ENCODE results near the gene ALPK3. TPM values are rescaled to one million over a fixed set of nuclear protein-coding genes. Genes with fewer than 3 reads are reported as not detected.

Gene ALPK3
- total RNA-seq, 4 donors from 2014 or later = 0.18 to 7.0 (median 0.68) TPM

DNA sequence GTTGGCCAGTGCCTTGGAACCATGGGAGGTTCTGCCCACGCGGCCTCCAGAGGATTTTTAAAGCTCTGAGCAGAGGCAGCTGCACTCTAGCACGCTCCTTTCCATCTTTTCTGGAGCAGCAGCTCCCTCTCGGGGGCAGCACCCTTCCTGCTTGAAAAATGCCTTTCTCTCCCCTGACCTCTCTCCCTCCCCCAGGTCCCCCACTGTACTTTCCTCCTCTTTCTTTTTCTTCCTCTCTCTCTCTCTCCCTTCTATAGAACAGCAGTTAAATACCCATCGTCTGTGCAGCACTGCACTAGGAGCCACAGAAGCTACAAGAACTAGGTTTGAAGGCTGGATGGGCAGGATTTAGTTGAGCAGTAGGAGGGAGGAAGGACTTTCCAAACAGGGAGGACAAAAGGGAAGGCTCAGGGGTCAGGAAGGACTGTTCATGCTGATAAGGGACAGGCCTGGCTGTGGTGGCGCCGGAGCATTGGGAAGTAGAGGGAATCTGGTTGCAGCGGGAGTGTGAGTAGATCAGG lies 4.4 kb downstream of the ALPK3 start:
- Histone ChIP-seq H3K4me1 (peaks cover 0 to 24% (median 0%) of the 10 kb centered on the region in 4 donors), H3K36me3 (no peaks in the 10 kb centered on the region), H3K4me3 (no peak overlapping the region), H3K9me3 (no peaks in the 10 kb centered on the region), H3K27me3 (no peaks in the 10 kb centered on the region), H3K27ac (no peak overlapping the region)
- DNase-seq = no peak
- no peak for TF ChIP-seq POLR2A (IDR thresholded peaks at IDR 0.05)
- TF ChIP-seq, protein P1, sequence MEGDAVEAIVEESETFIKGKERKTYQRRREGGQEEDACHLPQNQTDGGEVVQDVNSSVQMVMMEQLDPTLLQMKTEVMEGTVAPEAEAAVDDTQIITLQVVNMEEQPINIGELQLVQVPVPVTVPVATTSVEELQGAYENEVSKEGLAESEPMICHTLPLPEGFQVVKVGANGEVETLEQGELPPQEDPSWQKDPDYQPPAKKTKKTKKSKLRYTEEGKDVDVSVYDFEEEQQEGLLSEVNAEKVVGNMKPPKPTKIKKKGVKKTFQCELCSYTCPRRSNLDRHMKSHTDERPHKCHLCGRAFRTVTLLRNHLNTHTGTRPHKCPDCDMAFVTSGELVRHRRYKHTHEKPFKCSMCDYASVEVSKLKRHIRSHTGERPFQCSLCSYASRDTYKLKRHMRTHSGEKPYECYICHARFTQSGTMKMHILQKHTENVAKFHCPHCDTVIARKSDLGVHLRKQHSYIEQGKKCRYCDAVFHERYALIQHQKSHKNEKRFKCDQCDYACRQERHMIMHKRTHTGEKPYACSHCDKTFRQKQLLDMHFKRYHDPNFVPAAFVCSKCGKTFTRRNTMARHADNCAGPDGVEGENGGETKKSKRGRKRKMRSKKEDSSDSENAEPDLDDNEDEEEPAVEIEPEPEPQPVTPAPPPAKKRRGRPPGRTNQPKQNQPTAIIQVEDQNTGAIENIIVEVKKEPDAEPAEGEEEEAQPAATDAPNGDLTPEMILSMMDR (IDR thresholded peaks at IDR 0.05) = no peak

DNA sequence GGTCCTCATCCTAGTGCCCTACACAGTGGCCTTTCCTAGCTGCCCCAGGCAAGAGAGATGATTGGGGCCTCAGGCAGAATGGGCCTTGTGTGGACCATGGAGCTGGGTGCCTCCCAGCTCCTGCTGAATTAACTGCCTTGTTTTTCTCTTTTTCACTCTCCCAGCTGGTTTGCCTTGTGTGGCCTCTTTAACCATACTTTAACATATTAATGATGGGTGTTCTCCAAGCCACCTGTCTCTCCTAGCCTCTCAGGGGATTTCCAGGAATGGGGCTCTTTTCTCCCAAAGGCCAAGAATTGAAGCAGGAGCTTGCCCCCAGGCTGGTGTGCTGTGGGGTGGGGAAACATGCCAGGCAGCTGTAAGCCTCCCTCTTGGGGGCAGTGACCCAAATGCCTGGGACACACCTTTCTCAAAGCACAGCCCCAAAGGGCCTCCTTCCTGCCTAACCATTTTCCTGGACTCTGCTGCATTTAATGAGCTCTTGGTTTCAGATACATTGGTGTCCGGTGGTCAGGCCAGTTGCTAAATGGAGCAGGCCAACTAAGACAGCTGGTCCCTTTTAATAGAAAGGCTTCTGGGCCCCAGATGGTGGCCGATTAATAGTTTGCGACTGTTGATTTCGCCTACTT lies 5.6 kb downstream of the ALPK3 start:
- no peak overlapping the region for H3K4me3 ChIP-seq
- peaks cover 0 to 14% (median 0%) of the 10 kb centered on the region in 4 donors for H3K4me1 ChIP-seq
- TF ChIP-seq POLR2A (IDR thresholded peaks at IDR 0.05) = no peak
- TF ChIP-seq, protein P1 (IDR thresholded peaks at IDR 0.05) = no peak
- no peaks in the 10 kb centered on the region for H3K9me3 ChIP-seq
- no peak overlapping the region for H3K27ac ChIP-seq
- H3K27me3 ChIP-seq = no peaks in the 10 kb centered on the region
- no peaks in the 10 kb centered on the region for H3K36me3 ChIP-seq
- DNase-seq = no peak

DNA sequence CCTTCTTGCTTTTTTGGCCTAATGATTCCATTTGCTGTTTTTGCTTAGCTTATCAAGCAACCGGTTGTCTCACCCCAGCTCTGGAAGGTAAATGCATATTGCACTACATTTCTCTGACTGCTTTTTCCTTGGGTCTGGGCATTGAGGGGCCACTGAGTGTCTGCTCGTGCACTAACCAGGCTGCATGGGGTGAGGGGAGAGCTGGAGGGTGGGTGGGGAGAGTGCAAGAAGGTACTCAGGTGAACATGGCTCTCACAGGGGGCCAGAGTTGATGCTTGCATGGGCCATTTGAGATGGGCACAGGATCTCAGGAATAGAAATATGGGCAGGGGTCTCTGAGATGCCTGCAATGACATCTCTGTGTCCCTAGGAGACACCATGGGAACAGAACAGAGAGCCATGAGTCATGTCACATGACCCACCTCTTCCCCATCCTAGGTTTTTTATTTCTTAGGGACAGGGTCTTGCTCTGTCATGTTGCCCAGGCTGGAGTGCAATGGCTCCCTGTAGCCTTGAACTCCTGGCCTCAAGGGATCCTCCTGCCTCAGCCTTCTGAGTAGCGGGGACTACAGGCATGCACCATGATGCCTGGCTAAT lies 6.2 kb downstream of the ALPK3 start:
- H3K27ac ChIP-seq = peak overlapping the region in 1 of 4 donors; percentile 38
- no peaks in the 10 kb centered on the region for H3K36me3 ChIP-seq
- no peaks in the 10 kb centered on the region for H3K27me3 ChIP-seq
- TF ChIP-seq POLR2A (IDR thresholded peaks at IDR 0.05) = no peak
- TF ChIP-seq, protein P1 (IDR thresholded peaks at IDR 0.05) = no peak
- DNase-seq = no peak
- H3K9me3 ChIP-seq = no peaks in the 10 kb centered on the region
- H3K4me1 ChIP-seq = peaks cover 0 to 13% (median 0%) of the 10 kb centered on the region in 4 donors
- no peak overlapping the region for H3K4me3 ChIP-seq

DNA sequence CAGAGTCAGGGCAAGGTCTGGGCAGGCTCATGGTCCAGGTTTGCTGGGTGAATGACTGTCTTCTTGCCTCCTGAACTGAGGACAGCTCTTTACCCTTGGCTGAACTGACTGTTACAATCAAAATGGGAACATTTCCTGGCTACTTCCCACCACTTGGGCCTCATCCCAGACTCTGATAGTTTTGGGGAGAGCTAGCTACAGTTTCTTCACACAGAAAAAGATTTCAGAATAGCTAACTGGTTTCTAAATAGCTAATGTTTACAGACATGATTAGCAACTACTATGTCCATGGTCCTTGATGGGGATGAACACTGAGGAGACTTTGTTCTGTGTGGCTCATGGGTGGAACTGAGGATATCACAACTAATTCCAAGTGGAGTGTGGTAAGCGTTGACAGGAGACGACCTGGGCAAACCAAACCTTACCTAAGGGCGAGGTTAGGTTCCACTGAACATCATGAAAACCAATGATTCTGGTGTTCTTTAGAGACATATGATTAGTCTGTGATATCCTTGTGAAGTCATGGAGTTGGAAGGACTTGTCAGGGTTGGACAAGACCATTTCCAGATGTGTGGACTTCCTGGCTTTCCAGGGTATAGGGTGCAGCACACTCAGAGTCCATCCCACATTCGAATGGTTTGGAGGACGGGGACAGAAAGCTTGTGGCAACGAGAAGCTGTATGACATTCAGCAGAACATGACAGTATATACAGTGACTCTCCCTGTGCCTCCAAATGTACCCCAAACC lies 7.3 kb downstream of the ALPK3 start:
- H3K9me3 ChIP-seq = no peaks in the 10 kb centered on the region
- TF ChIP-seq, protein P1 (IDR thresholded peaks at IDR 0.05) = no peak
- TF ChIP-seq POLR2A (IDR thresholded peaks at IDR 0.05) = no peak
- no peak overlapping the region for H3K4me3 ChIP-seq
- H3K27me3 ChIP-seq = no peaks in the 10 kb centered on the region
- DNase-seq = no peak
- peaks cover 0 to 13% (median 0%) of the 10 kb centered on the region in 4 donors for H3K4me1 ChIP-seq
- H3K36me3 ChIP-seq = no peaks in the 10 kb centered on the region
- peak overlapping the region in 1 of 4 donors; percentile 38 for H3K27ac ChIP-seq

GRCh38 chr15:84826369-84826823 lies 9.2 kb downstream of the ALPK3 start:
- Histone ChIP-seq H3K27ac (no peak overlapping the region), H3K36me3 (no peaks in the 10 kb centered on the region), H3K9me3 (no peaks in the 10 kb centered on the region), H3K4me3 (no peak overlapping the region), H3K27me3 (no peaks in the 10 kb centered on the region), H3K4me1 (peaks cover 0 to 5% (median 0%) of the 10 kb centered on the region in 4 donors)
- peak in 1 of 3 donors; percentile 56 for DNase-seq
- no peak for TF ChIP-seq POLR2A (IDR thresholded peaks at IDR 0.05)
- TF ChIP-seq, protein P1 (IDR thresholded peaks at IDR 0.05) = peak in 4 of 6 experiments; percentile 11 to 67 (median 61)

Measured in Peyer's patch (tissue), 4 donors.